Astrocyte (in vitro differentiated cells and primary cell): ENCODE results near the gene PSMD5. TPM values are rescaled to one million over a fixed set of nuclear protein-coding genes. Genes with fewer than 3 reads are reported as not detected.

ENCODE experiments used
- DNase-seq: peaks from one replicate; pipeline ENCODE4 v3.0.0-alpha.2; 2010; ENCODE audit warnings: low read depth
- FAIRE-seq: peaks from 2 replicates; lab custom pipeline; 2011; peaks lifted over from hg19 to GRCh38; lab: Jason Lieb, UNC
- H2AFZ ChIP-seq: 2 replicates; pipeline ENCODE4 v1.6.0; 2012; ENCODE audit warnings: low read depth, low read length, inconsistent platforms
- H3K27ac ChIP-seq: 2 replicates; pipeline ENCODE4 v1.5.1; 2011; ENCODE audit warnings: low read depth, low read length, inconsistent platforms
- H3K27me3 ChIP-seq: 2 replicates; pipeline ENCODE4 v1.6.0; 2011; ENCODE audit warnings: low read length, inconsistent platforms; ENCODE audit not compliant: insufficient read depth
- H3K36me3 ChIP-seq: 2 replicates; pipeline ENCODE4 v1.5.1; 2011; ENCODE audit warnings: low read length, inconsistent platforms; ENCODE audit not compliant: insufficient read depth
- H3K4me1 ChIP-seq: 2 replicates; pipeline ENCODE4 v1.5.1; 2011; ENCODE audit warnings: low read length, inconsistent platforms; ENCODE audit not compliant: insufficient read depth
- H3K4me2 ChIP-seq: 2 replicates; pipeline ENCODE4 v1.6.0; 2012; ENCODE audit warnings: low read length, inconsistent platforms
- H3K4me3 ChIP-seq: 2 replicates; pipeline ENCODE4 v1.5.1; 2011; ENCODE audit warnings: low read depth, mild to moderate bottlenecking, low read length, inconsistent platforms; ENCODE audit not compliant: insufficient read depth
- H3K79me2 ChIP-seq: 2 replicates; pipeline ENCODE4 v1.6.0; 2012; ENCODE audit warnings: mild to moderate bottlenecking, low read length, inconsistent platforms; ENCODE audit not compliant: insufficient read depth
- H3K9ac ChIP-seq: 2 replicates; pipeline ENCODE4 v1.6.0; 2012; ENCODE audit warnings: mild to moderate bottlenecking, low read length, inconsistent platforms
- H3K9me3 ChIP-seq: 2 replicates; pipeline ENCODE4 v1.5.1; 2012; ENCODE audit warnings: low read depth, mild to moderate bottlenecking, low read length, inconsistent platforms; ENCODE audit not compliant: insufficient read depth
- H4K20me1 ChIP-seq: 2 replicates; pipeline ENCODE4 v1.6.0; 2012; ENCODE audit warnings: low read length, inconsistent platforms; ENCODE audit not compliant: insufficient read depth
- H3K27ac Mint-ChIP-seq: one replicate; pipeline ENCODE4 v1.8.0; 2021; ENCODE audit warnings: mild to moderate bottlenecking, mixed read lengths; ENCODE audit not compliant: unreplicated experiment
- H3K27me3 Mint-ChIP-seq: one replicate; pipeline ENCODE4 v1.8.0; 2021; ENCODE audit warnings: low read depth, mixed read lengths; ENCODE audit not compliant: unreplicated experiment
- H3K36me3 Mint-ChIP-seq: one replicate; pipeline ENCODE4 v1.8.0; 2021; ENCODE audit warnings: low read depth, mixed read lengths; ENCODE audit not compliant: unreplicated experiment
- H3K4me1 Mint-ChIP-seq: one replicate; pipeline ENCODE4 v1.8.0; 2021; ENCODE audit warnings: low read depth, mixed read lengths; ENCODE audit not compliant: unreplicated experiment
- H3K4me3 Mint-ChIP-seq: one replicate; pipeline ENCODE4 v1.8.0; 2021; ENCODE audit warnings: mild to moderate bottlenecking, moderate library complexity, mixed read lengths; ENCODE audit not compliant: unreplicated experiment
- H3K9me3 Mint-ChIP-seq: one replicate; pipeline ENCODE4 v1.8.0; 2021; ENCODE audit warnings: mild to moderate bottlenecking, mixed read lengths; ENCODE audit not compliant: unreplicated experiment
- EZH2 ChIP-seq: IDR thresholded peaks from 2 replicates; pipeline ENCODE4 v1.6.1; 2012; ENCODE audit warnings: mild to moderate bottlenecking, low read length, inconsistent platforms; ENCODE audit not compliant: insufficient read depth
- total RNA-seq: library from RNA; stranded (reverse); gene quantifications from 2 replicates; pipeline ENCODE4 v1.2.1, GENCODE V29; 2021
- TF ChIP-seq, protein P1 (sequence below): IDR thresholded peaks from 2 replicates; pipeline ENCODE4 v1.5.1; 2011; ENCODE audit warnings: low read depth, mild to moderate bottlenecking, inconsistent platforms, low read length, moderate library complexity; ENCODE audit not compliant: insufficient read depth

PSMD5 gene
- total RNA-seq, 1 donor from 2014 or later = 66.2 TPM

DNA sequence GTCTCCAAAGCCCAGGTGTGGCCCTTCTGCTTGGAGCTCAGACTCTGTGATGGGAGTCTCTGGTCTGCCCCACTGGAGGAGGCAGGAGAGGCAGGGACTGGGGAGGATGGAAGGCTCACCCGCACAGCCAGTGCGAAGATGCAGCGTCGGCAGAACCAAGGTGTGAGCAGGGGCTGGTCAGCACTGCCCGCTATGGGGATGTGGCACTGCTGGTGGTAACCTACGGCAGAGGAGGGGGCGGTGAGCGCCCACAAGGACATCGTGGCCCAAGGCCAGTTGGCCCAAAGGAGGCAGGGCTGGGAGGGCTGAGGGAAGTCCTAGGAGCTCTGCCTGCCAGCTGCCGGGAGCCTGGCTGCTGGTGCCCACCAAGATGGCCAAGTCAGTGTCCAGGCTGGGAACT lies 27.0 kb upstream of the PSMD5 start:
- H3K9ac ChIP-seq = peak overlapping the region; percentile 66
- no peak overlapping the region for H3K4me3 ChIP-seq
- no peaks in the 10 kb centered on the region for H3K27me3 Mint-ChIP-seq
- H3K27me3 ChIP-seq = no peaks in the 10 kb centered on the region
- H3K27ac ChIP-seq = no peak overlapping the region
- peaks cover 9% of the 10 kb centered on the region for H3K4me1 ChIP-seq
- H3K36me3 Mint-ChIP-seq = peaks cover 6% of the 10 kb centered on the region
- H3K27ac Mint-ChIP-seq = no peak overlapping the region
- H4K20me1 ChIP-seq = no peaks in the 10 kb centered on the region
- no peaks in the 10 kb centered on the region for H3K9me3 ChIP-seq
- H2AFZ ChIP-seq = no peak overlapping the region
- DNase-seq (no peak), FAIRE-seq (no peak)
- peaks cover 8% of the 10 kb centered on the region for H3K79me2 ChIP-seq
- TF ChIP-seq, protein P1, sequence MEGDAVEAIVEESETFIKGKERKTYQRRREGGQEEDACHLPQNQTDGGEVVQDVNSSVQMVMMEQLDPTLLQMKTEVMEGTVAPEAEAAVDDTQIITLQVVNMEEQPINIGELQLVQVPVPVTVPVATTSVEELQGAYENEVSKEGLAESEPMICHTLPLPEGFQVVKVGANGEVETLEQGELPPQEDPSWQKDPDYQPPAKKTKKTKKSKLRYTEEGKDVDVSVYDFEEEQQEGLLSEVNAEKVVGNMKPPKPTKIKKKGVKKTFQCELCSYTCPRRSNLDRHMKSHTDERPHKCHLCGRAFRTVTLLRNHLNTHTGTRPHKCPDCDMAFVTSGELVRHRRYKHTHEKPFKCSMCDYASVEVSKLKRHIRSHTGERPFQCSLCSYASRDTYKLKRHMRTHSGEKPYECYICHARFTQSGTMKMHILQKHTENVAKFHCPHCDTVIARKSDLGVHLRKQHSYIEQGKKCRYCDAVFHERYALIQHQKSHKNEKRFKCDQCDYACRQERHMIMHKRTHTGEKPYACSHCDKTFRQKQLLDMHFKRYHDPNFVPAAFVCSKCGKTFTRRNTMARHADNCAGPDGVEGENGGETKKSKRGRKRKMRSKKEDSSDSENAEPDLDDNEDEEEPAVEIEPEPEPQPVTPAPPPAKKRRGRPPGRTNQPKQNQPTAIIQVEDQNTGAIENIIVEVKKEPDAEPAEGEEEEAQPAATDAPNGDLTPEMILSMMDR = no peak
- no peak for TF ChIP-seq EZH2
- peaks cover 9% of the 10 kb centered on the region for H3K4me1 Mint-ChIP-seq
- H3K4me3 Mint-ChIP-seq = no peak overlapping the region
- H3K9me3 Mint-ChIP-seq = no peaks in the 10 kb centered on the region
- H3K4me2 ChIP-seq = peak overlapping the region; percentile 93
- peaks cover 6% of the 10 kb centered on the region for H3K36me3 ChIP-seq

DNA sequence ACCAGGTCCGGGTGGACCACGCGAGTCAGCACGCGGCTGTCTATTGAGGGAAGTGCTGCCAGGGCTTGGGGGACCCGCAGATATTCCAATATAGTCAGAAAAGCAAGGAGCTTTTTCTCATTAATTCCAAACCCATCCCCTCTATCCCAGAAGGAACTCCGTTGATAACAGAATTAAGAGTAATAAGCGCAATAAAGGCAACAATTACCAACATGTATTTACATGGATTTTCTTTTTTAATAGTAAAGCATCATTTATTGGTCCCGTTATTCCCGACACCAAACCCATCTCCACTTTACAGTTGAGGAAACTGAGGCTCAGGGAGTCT lies 26.6 kb upstream of the PSMD5 start:
- H3K36me3 Mint-ChIP-seq = peaks cover 6% of the 10 kb centered on the region
- FAIRE-seq (no peak), DNase-seq (no peak)
- peaks cover 9% of the 10 kb centered on the region for H3K4me1 Mint-ChIP-seq
- no peaks in the 10 kb centered on the region for H3K9me3 ChIP-seq
- no peaks in the 10 kb centered on the region for H3K9me3 Mint-ChIP-seq
- H3K4me3 Mint-ChIP-seq = peak overlapping the region; percentile 73
- peak overlapping the region; percentile 54 for H3K27ac ChIP-seq
- H3K9ac ChIP-seq = peak overlapping the region; percentile 66
- H4K20me1 ChIP-seq = no peaks in the 10 kb centered on the region
- no peaks in the 10 kb centered on the region for H3K27me3 Mint-ChIP-seq
- H2AFZ ChIP-seq = peak overlapping the region; percentile 98
- TF ChIP-seq EZH2 = no peak
- TF ChIP-seq, protein P1 = no peak
- H3K4me1 ChIP-seq = peaks cover 9% of the 10 kb centered on the region
- peak overlapping the region; percentile 93 for H3K4me2 ChIP-seq
- H3K27me3 ChIP-seq = no peaks in the 10 kb centered on the region
- H3K4me3 ChIP-seq = peak overlapping the region; percentile 62
- H3K79me2 ChIP-seq = peaks cover 5% of the 10 kb centered on the region
- no peak overlapping the region for H3K27ac Mint-ChIP-seq
- H3K36me3 ChIP-seq = peaks cover 6% of the 10 kb centered on the region

DNA sequence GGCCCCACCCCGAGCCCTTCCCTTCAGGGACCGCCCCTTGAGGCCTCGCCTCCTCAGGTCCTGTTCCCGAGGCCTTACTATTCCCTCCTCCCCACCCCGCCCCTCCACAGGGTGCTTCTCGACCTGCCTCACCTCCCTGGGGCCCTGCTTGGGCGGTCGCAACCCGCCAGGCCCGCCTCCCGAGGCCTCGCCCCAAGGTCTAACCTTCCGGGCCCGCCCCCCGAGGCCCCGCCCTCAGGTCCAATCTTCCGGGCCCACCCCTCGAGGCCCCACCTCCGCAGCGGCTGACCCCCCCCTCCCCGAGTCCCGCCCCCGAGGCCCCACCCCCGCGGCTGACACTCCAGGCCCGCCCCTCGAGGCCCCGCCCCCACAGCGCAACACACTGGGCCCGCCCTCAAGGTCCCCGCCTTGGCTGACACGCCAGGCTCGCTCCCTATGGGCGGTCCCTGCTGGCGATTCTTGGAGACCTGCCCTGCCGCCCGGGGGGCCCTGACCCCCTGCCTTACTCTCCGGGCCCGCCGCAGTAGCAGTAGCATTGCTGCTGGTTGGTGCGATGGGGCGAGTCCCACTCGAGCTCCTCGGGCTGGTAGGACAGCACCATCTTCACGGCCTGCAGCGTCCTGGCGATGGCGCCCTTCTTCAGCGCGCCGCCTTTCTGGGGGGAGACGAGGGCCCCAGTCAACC lies 26.1 kb upstream of the PSMD5 start:
- no peaks in the 10 kb centered on the region for H3K9me3 Mint-ChIP-seq
- H3K27ac ChIP-seq = peak overlapping the region; percentile 54
- H3K27me3 ChIP-seq = no peaks in the 10 kb centered on the region
- peak overlapping the region; percentile 66 for H3K9ac ChIP-seq
- H3K4me1 ChIP-seq = peaks cover 5% of the 10 kb centered on the region
- H4K20me1 ChIP-seq = no peaks in the 10 kb centered on the region
- H2AFZ ChIP-seq = peak overlapping the region; percentile 98
- peaks cover 8% of the 10 kb centered on the region for H3K4me1 Mint-ChIP-seq
- H3K36me3 Mint-ChIP-seq = peaks cover 3% of the 10 kb centered on the region
- FAIRE-seq = no peak
- no peaks in the 10 kb centered on the region for H3K27me3 Mint-ChIP-seq
- no peaks in the 10 kb centered on the region for H3K9me3 ChIP-seq
- no peak for TF ChIP-seq EZH2
- TF ChIP-seq, protein P1 = no peak
- peak overlapping the region; percentile 93 for H3K4me2 ChIP-seq
- H3K27ac Mint-ChIP-seq = peak overlapping the region; percentile 10
- H3K4me3 ChIP-seq = peak overlapping the region; percentile 62
- peak overlapping the region; percentile 73 for H3K4me3 Mint-ChIP-seq
- peak; percentile 85 for DNase-seq
- peaks cover 6% of the 10 kb centered on the region for H3K36me3 ChIP-seq
- peaks cover under 1% of the 10 kb centered on the region for H3K79me2 ChIP-seq
